IMR-90 (cell line): ENCODE measurements around the gene ALG13. TPM values are rescaled to one million over a fixed set of nuclear protein-coding genes. Genes with fewer than 3 reads are reported as not detected.

ENCODE experiments used
- ATAC-seq: fragments of 200-7000 bp; cut with Tn5 transposase; 2 replicates; pipeline ENCODE4 v1.9.1; 2020; ENCODE audit warnings: low read depth, mild to moderate bottlenecking, moderate library complexity
- BruUV-seq: library from RNA; stranded (reverse); fragments of 400-500 nt; replicated peaks from 2 replicates; lab custom pipeline; 2021; lab: Mats Ljungman, UMichigan
- CTCF ChIA-PET: fragments of 300-600 bp; formaldehyde crosslinking; extraction: SDS; loops from one replicate; lab custom pipeline; 2021; ENCODE audit warnings: antibody characterized with exemption; lab: Yijun Ruan, JAX
- POLR2A ChIA-PET: fragments of 300-600 bp; sonication (Branson Sonifier 250); formaldehyde crosslinking; loops from one replicate; lab custom pipeline; 2022; ENCODE audit warnings: antibody characterized with exemption; ENCODE audit not compliant: unreplicated experiment; lab: Charles Lee
- DNase-seq: peaks from one replicate; pipeline ENCODE4 v3.0.0; 2013
- H2AFZ ChIP-seq: replicated peaks from 2 replicates; pipeline ENCODE3; 2013; ENCODE audit warnings: low read length, mild to moderate bottlenecking; ENCODE audit not compliant: poor library complexity
- H2AK5ac ChIP-seq: 2 replicates; pipeline ENCODE4 v1.6.1; 2013; ENCODE audit warnings: low read depth, low read length, inconsistent platforms
- H2AK9ac ChIP-seq: replicated peaks from 2 replicates; pipeline ENCODE3; 2013; ENCODE audit warnings: mild to moderate bottlenecking, low read depth, low read length, moderate library complexity; ENCODE audit not compliant: poor library complexity
- H2BK120ac ChIP-seq: 2 replicates; pipeline ENCODE4 v1.6.1; 2013; ENCODE audit warnings: low read depth, low read length, inconsistent platforms
- H2BK15ac ChIP-seq: 3 replicates; pipeline ENCODE4 v1.6.1; 2013; ENCODE audit warnings: low read depth, low read length, inconsistent platforms
- H2BK20ac ChIP-seq: 2 replicates; pipeline ENCODE4 v1.6.1; 2013; ENCODE audit warnings: low read depth, mild to moderate bottlenecking, inconsistent platforms, low read length, moderate library complexity
- H2BK5ac ChIP-seq: 2 replicates; pipeline ENCODE4 v1.6.1; 2013; ENCODE audit warnings: mild to moderate bottlenecking, low read depth, low read length, inconsistent platforms; ENCODE audit not compliant: poor library complexity, severe bottlenecking
- H3K14ac ChIP-seq: replicated peaks from 2 replicates; pipeline ENCODE4 v1.6.1; 2013; ENCODE audit warnings: low read depth, low read length, inconsistent platforms
- H3K18ac ChIP-seq: 2 replicates; pipeline ENCODE4 v1.6.1; 2013; ENCODE audit warnings: low read depth, low read length, control low read depth
- H3K23ac ChIP-seq: 2 replicates; pipeline ENCODE4 v1.6.1; 2013; ENCODE audit warnings: low read depth, low read length, inconsistent platforms
- H3K27ac ChIP-seq: 2 replicates; pipeline ENCODE4 v1.5.1; 2013; ENCODE audit warnings: mild to moderate bottlenecking, control low read depth, low read length; ENCODE audit not compliant: insufficient read depth
- H3K27me3 ChIP-seq: 2 replicates; pipeline ENCODE4 v1.6.1; 2013; ENCODE audit warnings: low read length; ENCODE audit not compliant: control insufficient read depth, insufficient read depth
- H3K36me3 ChIP-seq: 2 replicates; pipeline ENCODE4 v1.6.1; 2013; ENCODE audit warnings: low read length, mixed read lengths; ENCODE audit not compliant: control insufficient read depth, insufficient read depth
- H3K4ac ChIP-seq: 2 replicates; pipeline ENCODE4 v1.6.1; 2013; ENCODE audit warnings: low read depth, low read length, inconsistent platforms
- H3K4me1 ChIP-seq: 2 replicates; pipeline ENCODE4 v1.6.1; 2013; ENCODE audit warnings: low read length, mixed read lengths; ENCODE audit not compliant: control insufficient read depth, insufficient read depth
- H3K4me2 ChIP-seq: 2 replicates; pipeline ENCODE4 v1.6.1; 2013; ENCODE audit warnings: low read depth, mild to moderate bottlenecking, control low read depth, low read length, moderate library complexity
- H3K4me3 ChIP-seq: 2 replicates; pipeline ENCODE4 v1.5.1; 2013; ENCODE audit warnings: low read depth, mild to moderate bottlenecking, control low read depth, low read length, moderate library complexity; ENCODE audit not compliant: insufficient read depth
- H3K56ac ChIP-seq: 2 replicates; pipeline ENCODE4 v1.6.1; 2013; ENCODE audit warnings: low read length, inconsistent platforms; ENCODE audit not compliant: insufficient read depth; ENCODE audit errors: extremely low read depth
- H3K79me1 ChIP-seq, 2 experiments: 2 replicates each; pipeline ENCODE4 v1.6.1; 2013; ENCODE audit warnings: low read length in 2 of 2, inconsistent platforms in 1 of 2, low read depth in 1 of 2
- H3K9ac ChIP-seq: 2 replicates; pipeline ENCODE4 v1.6.1; 2013; ENCODE audit warnings: low read depth, low read length, control low read depth
- H3K9me1 ChIP-seq: 2 replicates; pipeline ENCODE4 v1.6.1; 2013; ENCODE audit warnings: low read length, inconsistent platforms; ENCODE audit not compliant: insufficient read depth
- H3K9me3 ChIP-seq: 2 replicates; pipeline ENCODE4 v1.6.1; 2013; ENCODE audit warnings: low read length; ENCODE audit not compliant: control insufficient read depth, insufficient read depth
- H4K20me1 ChIP-seq: 2 replicates; pipeline ENCODE4 v1.6.1; 2013; ENCODE audit warnings: low read length, inconsistent platforms; ENCODE audit not compliant: insufficient read depth
- H4K5ac ChIP-seq: 2 replicates; pipeline ENCODE4 v1.6.1; 2013; ENCODE audit warnings: mild to moderate bottlenecking, low read depth, low read length, control low read depth
- H4K8ac ChIP-seq, 2 experiments: 2 replicates each; pipeline ENCODE4 v1.6.1; 2013; ENCODE audit warnings: low read depth in 2 of 2, low read length in 2 of 2, control low read depth in 1 of 2, inconsistent platforms in 1 of 2
- H4K91ac ChIP-seq: 2 replicates; pipeline ENCODE4 v1.6.1; 2013; ENCODE audit warnings: low read depth, low read length, inconsistent platforms; ENCODE audit not compliant: insufficient read depth
- CEBPB ChIP-seq: IDR thresholded peaks from 2 replicates; pipeline ENCODE4 v1.6.1; 2012; ENCODE audit warnings: low read depth, low read length, improper control_type of control experiment
- CTCF ChIP-seq: conservative IDR thresholded peaks from 2 replicates; pipeline ENCODE4 v1.5.1; 2012; ENCODE audit warnings: mild to moderate bottlenecking, low read depth, low read length, improper control_type of control experiment
- NFE2L2 ChIP-seq: fragments of 150-350 bp; IDR thresholded peaks from 2 replicates; pipeline ENCODE4 v1.6.1; 2016; ENCODE audit warnings: low read depth, mild to moderate bottlenecking, low read length
- RAD21 ChIP-seq: IDR thresholded peaks from 2 replicates; pipeline ENCODE4 v1.6.1; 2012; ENCODE audit warnings: low read length, improper control_type of control experiment
- USF2 ChIP-seq: fragments of 150-350 bp; IDR thresholded peaks from 2 replicates; pipeline ENCODE4 v1.6.1; 2017; ENCODE audit warnings: mild to moderate bottlenecking, antibody characterized with exemption, low read length, low read depth
- WGBS, 2 experiments: methylation state at CpG; one replicate each; pipeline versions ENCODE4 v1.1.5 to v1.1.7; 2013; ENCODE audit warnings: missing lambda C conversion rate in 2 of 2; ENCODE audit not compliant: insufficient read length in 1 of 2; ENCODE audit errors: extremely low coverage in 2 of 2; 5-methylcytosine and 5-hydroxymethylcytosine counted together
- dilution Hi-C: fragments of 300-500 bp; cut with HindIII; formaldehyde crosslinking; loops from one replicate; pipeline ENCODE4 v1.14.3; 2018; ENCODE audit warnings: low sequenced_read_pairs; ENCODE audit not compliant: unreplicated experiment
- in situ Hi-C: fragments of 300-500 bp; cut with MboI; formaldehyde crosslinking; loops from 3 replicates; pipeline ENCODE4 v1.14.3; 2019; ENCODE audit warnings: low sequenced_read_pairs, inconsistent platforms, mixed read lengths
- intact Hi-C: fragments of 100-400 bp; cut with micrococcal nuclease; formaldehyde crosslinking; loops from 2 replicates; pipeline ENCODE4 v1.10.0; 2022
- polyA plus RNA-seq, 3 experiments: library from polyadenylated mRNA; depleted of rRNA; stranded (reverse); fragments of >200 nt; gene quantifications; 2 replicates each; pipeline ENCODE4 v1.2.3, GENCODE V29; 2012; ENCODE audit warnings: low replicate concordance in 1 of 3
- total RNA-seq: library from RNA; depleted of rRNA; stranded (reverse); fragments of >200 nt; gene quantifications from 2 replicates; pipeline ENCODE4 v1.2.3, GENCODE V29; 2012

Gene ALG13
- total and polyA plus RNA-seq, 2 of the 4 experiments (the other 2 are of a cell fraction), result 42.7 to 54.0 TPM

GRCh38 chrX:111728096-111728495, 47.1 kb downstream of the ALG13 start:
- H3K23ac ChIP-seq, result no peak overlapping the region
- H3K14ac ChIP-seq, result no peak overlapping the region
- peaks cover 9% of the 10 kb centered on the region for H3K36me3 ChIP-seq
- TF ChIP-seq CTCF, result no peak
- TF ChIP-seq NFE2L2, result no peak
- TF ChIP-seq RAD21, result no peak
- TF ChIP-seq USF2, result no peak
- TF ChIP-seq CEBPB, result no peak
- H3K18ac ChIP-seq, result no peak overlapping the region
- no peak overlapping the region for H4K8ac ChIP-seq
- H4K20me1 ChIP-seq, result no peaks in the 10 kb centered on the region
- DNase-seq (peak; percentile 26), ATAC-seq (peak; percentile 63)
- BruUV-seq, result no TSS peak
- dilution Hi-C loops (no loop called here), intact Hi-C loops (loop anchor here (10.0 kb wide), 1 partner anchor 417 kb away; no protein-coding TSS in a partner anchor), in situ Hi-C loops (no loop called here)
- H3K4me1 ChIP-seq, result 0 out of 2 replicates have a peak, but pooled peaks cover 2% of the 10 kb centered on the region
- H2AK5ac ChIP-seq, result no peak overlapping the region
- H2AK9ac ChIP-seq, result no peak overlapping the region
- H2BK120ac ChIP-seq, result no peak overlapping the region
- H3K79me1 ChIP-seq, result no peaks in the 10 kb centered on the region
- no peaks in the 10 kb centered on the region; the same call in 1 of the 2 replicates for H3K9me1 ChIP-seq
- H4K91ac ChIP-seq, result no peak overlapping the region
- no peak overlapping the region for H3K4me3 ChIP-seq
- no peak overlapping the region for H3K9ac ChIP-seq
- H2BK15ac ChIP-seq, result no peak overlapping the region
- H3K56ac ChIP-seq, result no peak overlapping the region
- CTCF ChIA-PET, result interaction anchor here (0.6 to 2.1 kb wide), 3 partner anchors 8 to 142 kb away, joined by 3 to 8 read pairs (median 4); no protein-coding TSS in a partner anchor
- no peak overlapping the region for H3K27ac ChIP-seq
- POLR2A ChIA-PET, result interaction anchor here (0.7 kb wide), 1 partner anchor 9 kb away, joined by 3 read pairs; no protein-coding TSS in a partner anchor
- no peak overlapping the region for H3K4me2 ChIP-seq
- H3K27me3 ChIP-seq, result no peaks in the 10 kb centered on the region; the same call in 1 of the 2 replicates
- no peaks in the 10 kb centered on the region for H3K9me3 ChIP-seq
- no CpG with 5 or more reads among the region's 2 CpGs for WGBS, 2 experiments
- H4K5ac ChIP-seq, result no peak overlapping the region
- no peak overlapping the region for H2BK20ac ChIP-seq
- no peak overlapping the region for H3K4ac ChIP-seq
- H2BK5ac ChIP-seq, result no peak overlapping the region
- H2AFZ ChIP-seq, result no peak overlapping the region
